ENCODE data around the gene ATP9A.

ATP9A gene

DNA sequence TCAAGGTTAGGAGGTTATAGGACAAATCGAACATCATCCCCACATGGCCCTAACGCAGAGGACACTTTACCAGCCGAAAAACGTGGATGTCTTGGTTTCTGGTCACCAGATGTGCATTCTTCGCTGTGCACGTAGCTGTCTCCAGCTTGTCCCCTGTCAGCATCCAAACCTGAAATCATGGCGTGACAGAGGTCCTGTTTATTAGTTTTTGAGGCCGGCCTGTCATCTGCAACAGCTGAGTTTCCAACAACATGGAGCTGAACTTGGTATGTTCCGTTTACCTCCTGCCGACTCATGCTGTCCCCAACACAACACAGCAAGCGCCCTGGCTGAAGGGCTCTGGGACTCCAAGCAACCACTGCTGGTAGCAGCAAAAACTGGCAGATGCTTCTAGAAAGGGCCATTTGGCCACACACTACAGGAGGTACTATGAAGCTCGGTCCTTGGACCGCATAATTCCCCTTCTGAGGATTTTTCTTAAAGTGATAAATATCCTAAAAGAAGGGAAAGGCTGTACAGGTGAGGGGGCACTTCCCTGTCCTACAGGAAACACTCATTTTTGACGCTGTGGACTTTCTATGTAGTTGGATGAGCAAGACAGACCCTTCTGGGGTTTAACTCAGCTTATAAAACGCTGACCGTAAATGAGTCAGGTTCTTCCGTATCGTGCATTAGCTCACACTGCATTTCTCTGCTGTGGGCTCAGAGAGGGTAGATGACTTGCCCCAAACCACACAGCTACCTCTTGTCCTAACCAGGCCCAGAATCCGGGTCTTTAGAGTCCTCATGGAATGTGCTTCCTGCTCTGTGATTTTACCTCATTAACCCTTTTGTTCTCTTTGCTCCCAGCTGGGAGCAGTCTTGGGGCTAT lies 146.0 kb downstream of the ATP9A start:
- H3K27ac ChIP-seq (ENCODE audit: extremely low read depth, low read depth, low read length): no peak overlapping the region
- CTCF ChIA-PET: interaction anchor here (0.5 to 2.2 kb wide), 12 partner anchors 8 to 640 kb away, joined by 3 to 6 read pairs (median 3); no protein-coding TSS in a partner anchor
- POLR2A ChIA-PET: no interaction called here
- H3K4me1 ChIP-seq (ENCODE audit: control insufficient read depth, insufficient read depth, low read length): no peaks in the 10 kb centered on the region
- TF ChIP-seq ZNF223 (tag by site-specific recombination; IDR thresholded peaks at IDR 0.05) (no peak), ZNF214 (tag by site-specific recombination; IDR thresholded peaks at IDR 0.05; ENCODE audit: borderline replicate concordance) (no peak), ZBTB21 (tag by site-specific recombination; IDR thresholded peaks at IDR 0.05) (no peak), ZNF555 (tag by site-specific recombination; conservative IDR thresholded peaks at IDR 0.05) (no peak), ZNF621 (tag by site-specific recombination; IDR thresholded peaks at IDR 0.05) (no peak), SCRT1 (tag by site-specific recombination; IDR thresholded peaks at IDR 0.05; ENCODE audit: borderline replicate concordance) (no peak), ZNF132 (tag by site-specific recombination; IDR thresholded peaks at IDR 0.05; ENCODE audit: borderline replicate concordance) (no peak), ZNF133 (tag by site-specific recombination; IDR thresholded peaks at IDR 0.05) (no peak), KLF16 (tag by site-specific recombination; IDR thresholded peaks at IDR 0.05) (no peak), ZNF423 (tag by site-specific recombination; IDR thresholded peaks at IDR 0.05) (no peak), ZFP41 (tag by site-specific recombination; IDR thresholded peaks at IDR 0.05; ENCODE audit: borderline replicate concordance) (no peak)
- TF ChIP-seq, protein P1, sequence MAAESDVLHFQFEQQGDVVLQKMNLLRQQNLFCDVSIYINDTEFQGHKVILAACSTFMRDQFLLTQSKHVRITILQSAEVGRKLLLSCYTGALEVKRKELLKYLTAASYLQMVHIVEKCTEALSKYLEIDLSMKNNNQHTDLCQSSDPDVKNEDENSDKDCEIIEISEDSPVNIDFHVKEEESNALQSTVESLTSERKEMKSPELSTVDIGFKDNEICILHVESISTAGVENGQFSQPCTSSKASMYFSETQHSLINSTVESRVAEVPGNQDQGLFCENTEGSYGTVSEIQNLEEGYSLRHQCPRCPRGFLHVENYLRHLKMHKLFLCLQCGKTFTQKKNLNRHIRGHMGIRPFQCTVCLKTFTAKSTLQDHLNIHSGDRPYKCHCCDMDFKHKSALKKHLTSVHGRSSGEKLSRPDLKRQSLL (tag by site-specific recombination; IDR thresholded peaks at IDR 0.05): no peak
- TF ChIP-seq, protein P2, sequence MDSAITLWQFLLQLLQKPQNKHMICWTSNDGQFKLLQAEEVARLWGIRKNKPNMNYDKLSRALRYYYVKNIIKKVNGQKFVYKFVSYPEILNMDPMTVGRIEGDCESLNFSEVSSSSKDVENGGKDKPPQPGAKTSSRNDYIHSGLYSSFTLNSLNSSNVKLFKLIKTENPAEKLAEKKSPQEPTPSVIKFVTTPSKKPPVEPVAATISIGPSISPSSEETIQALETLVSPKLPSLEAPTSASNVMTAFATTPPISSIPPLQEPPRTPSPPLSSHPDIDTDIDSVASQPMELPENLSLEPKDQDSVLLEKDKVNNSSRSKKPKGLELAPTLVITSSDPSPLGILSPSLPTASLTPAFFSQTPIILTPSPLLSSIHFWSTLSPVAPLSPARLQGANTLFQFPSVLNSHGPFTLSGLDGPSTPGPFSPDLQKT (IDR thresholded peaks at IDR 0.05; ENCODE audit: borderline replicate concordance, low read depth, low read length): no peak
- no peak overlapping the region for H3K4me3 ChIP-seq (ENCODE audit: low read depth, low read length)
- H3K36me3 ChIP-seq (ENCODE audit: control insufficient read depth in 2 of 2, insufficient read depth in 1 of 2, low read length in 2 of 2): peaks cover 0 to 22% of the 10 kb centered on the region in 2 experiments; a peak in 2 of 3 replicates
- H3K9me3 ChIP-seq (ENCODE audit: control insufficient read depth, insufficient read depth, low read depth, low read length): no peaks in the 10 kb centered on the region

DNA sequence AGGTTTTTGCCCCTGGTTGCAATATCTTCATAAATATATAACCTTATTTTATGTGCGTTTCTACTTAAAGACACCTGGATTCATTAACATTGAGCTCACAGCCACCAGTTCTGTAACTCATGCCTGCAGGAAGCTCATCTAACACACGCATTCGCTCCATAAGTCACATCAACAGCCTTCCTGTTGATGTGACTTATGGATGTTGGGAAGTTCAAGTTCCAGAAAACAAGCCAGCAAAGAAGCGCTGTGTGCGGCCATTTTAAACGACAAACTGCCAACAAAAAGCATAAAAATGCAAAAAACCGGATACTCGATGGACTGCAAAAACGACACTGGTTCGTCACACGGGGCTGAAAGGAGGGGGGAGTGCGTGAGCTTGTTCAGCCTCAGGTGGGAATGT lies 147.8 kb downstream of the ATP9A start:
- no peak overlapping the region for H3K4me3 ChIP-seq (ENCODE audit: low read depth, low read length)
- CTCF ChIA-PET: interaction anchor here (1.0 to 1.9 kb wide), 3 partner anchors 26 to 639 kb away, joined by 3 to 12 read pairs (median 6); no protein-coding TSS in a partner anchor
- peaks cover 0 to 22% of the 10 kb centered on the region in 2 experiments; a peak in 1 of 3 replicates for H3K36me3 ChIP-seq (ENCODE audit: control insufficient read depth in 2 of 2, insufficient read depth in 1 of 2, low read length in 2 of 2)
- no peaks in the 10 kb centered on the region for H3K4me1 ChIP-seq (ENCODE audit: control insufficient read depth, insufficient read depth, low read length)
- no peaks in the 10 kb centered on the region for H3K9me3 ChIP-seq (ENCODE audit: control insufficient read depth, insufficient read depth, low read depth, low read length)
- POLR2A ChIA-PET: no interaction called here
- no peak overlapping the region for H3K27ac ChIP-seq (ENCODE audit: extremely low read depth, low read depth, low read length)
- TF ChIP-seq ZNF654 (tag by site-specific recombination; IDR thresholded peaks at IDR 0.05; ENCODE audit: low read depth): no peak
- TF ChIP-seq, protein P3, sequence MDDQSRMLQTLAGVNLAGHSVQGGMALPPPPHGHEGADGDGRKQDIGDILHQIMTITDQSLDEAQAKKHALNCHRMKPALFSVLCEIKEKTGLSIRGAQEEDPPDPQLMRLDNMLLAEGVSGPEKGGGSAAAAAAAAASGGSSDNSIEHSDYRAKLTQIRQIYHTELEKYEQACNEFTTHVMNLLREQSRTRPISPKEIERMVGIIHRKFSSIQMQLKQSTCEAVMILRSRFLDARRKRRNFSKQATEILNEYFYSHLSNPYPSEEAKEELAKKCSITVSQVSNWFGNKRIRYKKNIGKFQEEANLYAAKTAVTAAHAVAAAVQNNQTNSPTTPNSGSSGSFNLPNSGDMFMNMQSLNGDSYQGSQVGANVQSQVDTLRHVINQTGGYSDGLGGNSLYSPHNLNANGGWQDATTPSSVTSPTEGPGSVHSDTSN (CRISPR knock-in tag; IDR thresholded peaks at IDR 0.05): no peak
- TF ChIP-seq, protein P4, sequence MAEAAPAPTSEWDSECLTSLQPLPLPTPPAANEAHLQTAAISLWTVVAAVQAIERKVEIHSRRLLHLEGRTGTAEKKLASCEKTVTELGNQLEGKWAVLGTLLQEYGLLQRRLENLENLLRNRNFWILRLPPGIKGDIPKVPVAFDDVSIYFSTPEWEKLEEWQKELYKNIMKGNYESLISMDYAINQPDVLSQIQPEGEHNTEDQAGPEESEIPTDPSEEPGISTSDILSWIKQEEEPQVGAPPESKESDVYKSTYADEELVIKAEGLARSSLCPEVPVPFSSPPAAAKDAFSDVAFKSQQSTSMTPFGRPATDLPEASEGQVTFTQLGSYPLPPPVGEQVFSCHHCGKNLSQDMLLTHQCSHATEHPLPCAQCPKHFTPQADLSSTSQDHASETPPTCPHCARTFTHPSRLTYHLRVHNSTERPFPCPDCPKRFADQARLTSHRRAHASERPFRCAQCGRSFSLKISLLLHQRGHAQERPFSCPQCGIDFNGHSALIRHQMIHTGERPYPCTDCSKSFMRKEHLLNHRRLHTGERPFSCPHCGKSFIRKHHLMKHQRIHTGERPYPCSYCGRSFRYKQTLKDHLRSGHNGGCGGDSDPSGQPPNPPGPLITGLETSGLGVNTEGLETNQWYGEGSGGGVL (tag by site-specific recombination; IDR thresholded peaks at IDR 0.05): no peak
- no peak for TF ChIP-seq ZNF324 (tag by site-specific recombination; IDR thresholded peaks at IDR 0.05)
- TF ChIP-seq, protein P5, sequence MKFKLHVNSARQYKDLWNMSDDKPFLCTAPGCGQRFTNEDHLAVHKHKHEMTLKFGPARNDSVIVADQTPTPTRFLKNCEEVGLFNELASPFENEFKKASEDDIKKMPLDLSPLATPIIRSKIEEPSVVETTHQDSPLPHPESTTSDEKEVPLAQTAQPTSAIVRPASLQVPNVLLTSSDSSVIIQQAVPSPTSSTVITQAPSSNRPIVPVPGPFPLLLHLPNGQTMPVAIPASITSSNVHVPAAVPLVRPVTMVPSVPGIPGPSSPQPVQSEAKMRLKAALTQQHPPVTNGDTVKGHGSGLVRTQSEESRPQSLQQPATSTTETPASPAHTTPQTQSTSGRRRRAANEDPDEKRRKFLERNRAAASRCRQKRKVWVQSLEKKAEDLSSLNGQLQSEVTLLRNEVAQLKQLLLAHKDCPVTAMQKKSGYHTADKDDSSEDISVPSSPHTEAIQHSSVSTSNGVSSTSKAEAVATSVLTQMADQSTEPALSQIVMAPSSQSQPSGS (tag by site-specific recombination; IDR thresholded peaks at IDR 0.05; ENCODE audit: low read depth): no peak
- TF ChIP-seq ZNF133 (tag by site-specific recombination; IDR thresholded peaks at IDR 0.05): no peak
- TF ChIP-seq YY1 (tag by site-specific recombination; IDR thresholded peaks at IDR 0.05): no peak
- no peak for TF ChIP-seq ZNF174 (tag by site-specific recombination; IDR thresholded peaks at IDR 0.05)
- no peak for TF ChIP-seq ZNF544 (tag by site-specific recombination; IDR thresholded peaks at IDR 0.05)
- no peak for TF ChIP-seq ZNF354C (tag by site-specific recombination; IDR thresholded peaks at IDR 0.05; ENCODE audit: borderline replicate concordance, low read depth)
- TF ChIP-seq, protein P6, sequence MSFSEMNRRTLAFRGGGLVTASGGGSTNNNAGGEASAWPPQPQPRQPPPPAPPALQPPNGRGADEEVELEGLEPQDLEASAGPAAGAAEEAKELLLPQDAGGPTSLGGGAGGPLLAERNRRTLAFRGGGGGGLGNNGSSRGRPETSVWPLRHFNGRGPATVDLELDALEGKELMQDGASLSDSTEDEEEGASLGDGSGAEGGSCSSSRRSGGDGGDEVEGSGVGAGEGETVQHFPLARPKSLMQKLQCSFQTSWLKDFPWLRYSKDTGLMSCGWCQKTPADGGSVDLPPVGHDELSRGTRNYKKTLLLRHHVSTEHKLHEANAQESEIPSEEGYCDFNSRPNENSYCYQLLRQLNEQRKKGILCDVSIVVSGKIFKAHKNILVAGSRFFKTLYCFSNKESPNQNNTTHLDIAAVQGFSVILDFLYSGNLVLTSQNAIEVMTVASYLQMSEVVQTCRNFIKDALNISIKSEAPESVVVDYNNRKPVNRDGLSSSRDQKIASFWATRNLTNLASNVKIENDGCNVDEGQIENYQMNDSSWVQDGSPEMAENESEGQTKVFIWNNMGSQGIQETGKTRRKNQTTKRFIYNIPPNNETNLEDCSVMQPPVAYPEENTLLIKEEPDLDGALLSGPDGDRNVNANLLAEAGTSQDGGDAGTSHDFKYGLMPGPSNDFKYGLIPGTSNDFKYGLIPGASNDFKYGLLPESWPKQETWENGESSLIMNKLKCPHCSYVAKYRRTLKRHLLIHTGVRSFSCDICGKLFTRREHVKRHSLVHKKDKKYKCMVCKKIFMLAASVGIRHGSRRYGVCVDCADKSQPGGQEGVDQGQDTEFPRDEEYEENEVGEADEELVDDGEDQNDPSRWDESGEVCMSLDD (tag by site-specific recombination; IDR thresholded peaks at IDR 0.05): no peak
- TF ChIP-seq SETDB1 (IDR thresholded peaks at IDR 0.05; ENCODE audit: insufficient read length, low read length): no peak
- no peak for TF ChIP-seq YY2 (tag by site-specific recombination; IDR thresholded peaks at IDR 0.05)

Measured in HEK293 (cell line).